ENCODE results near the gene CHRM4. TPM values are rescaled to one million over a fixed set of nuclear protein-coding genes. Genes with fewer than 3 reads are reported as not detected.
"Not testable (repeated sequence)": the region's sequence is repeated elsewhere in the genome, so short reads cannot be mapped to it uniquely, and the experiment has no call there.

Gene CHRM4
- total RNA-seq, 3 donors from 2014 or later: 0.66 to 1.1 TPM; not detected in 1

- intact Hi-C loops (cut with DNase I; ENCODE audit: low total_unique reads): no loop called here
- Histone ChIP-seq H3K36me3 (peaks cover 5% of the 10 kb centered on the region), H3K4me1 (no peaks in the 10 kb centered on the region), H3K9me3 (no peaks in the 10 kb centered on the region), H3K4me3 (no peak overlapping the region), H3K27me3 (no peaks in the 10 kb centered on the region), H3K27ac (no peak overlapping the region)
- TF ChIP-seq CTCF (IDR thresholded peaks at IDR 0.05) (no peak), POLR2AphosphoS5 (IDR thresholded peaks at IDR 0.05) (no peak), POLR2A (IDR thresholded peaks at IDR 0.05) (no peak)
- DNase-seq (ENCODE audit: low spot score in 2 of 2): no peak
Measured at GRCh38 chr11:46375392-46376101, 16.0 kb downstream of the CHRM4 start.

GRCh38 chr11:46374815-46375214 is 16.8 kb downstream of the CHRM4 start:
- no peaks in the 10 kb centered on the region for H3K9me3 ChIP-seq
- H3K27ac ChIP-seq: no peak overlapping the region
- no peaks in the 10 kb centered on the region for H3K4me1 ChIP-seq
- intact Hi-C loops (cut with DNase I; ENCODE audit: low total_unique reads): loop anchor here (1.0 kb wide), 1 partner anchor 40 kb away; no protein-coding TSS in a partner anchor
- peaks cover 5% of the 10 kb centered on the region for H3K36me3 ChIP-seq
- no peaks in the 10 kb centered on the region for H3K27me3 ChIP-seq
- TF ChIP-seq POLR2A (IDR thresholded peaks at IDR 0.05) (no peak), CTCF (IDR thresholded peaks at IDR 0.05) (no peak), POLR2AphosphoS5 (IDR thresholded peaks at IDR 0.05) (no peak)
- no peak overlapping the region for H3K4me3 ChIP-seq
- no peak for DNase-seq (ENCODE audit: low spot score in 2 of 2)

- TF ChIP-seq CTCF (IDR thresholded peaks at IDR 0.05) (no peak), POLR2AphosphoS5 (IDR thresholded peaks at IDR 0.05) (no peak)
Measured at GRCh38 chr11:46373787-46374740, 17.5 kb downstream of the CHRM4 start.

GRCh38 chr11:46372501-46372900 is 19.1 kb downstream of the CHRM4 start:
- H3K27ac ChIP-seq; H3K27me3 ChIP-seq; DNase-seq (ENCODE audit: low spot score in 2 of 2); H3K4me3 ChIP-seq; intact Hi-C loops (cut with DNase I; ENCODE audit: low total_unique reads); H3K4me1 ChIP-seq; H3K9me3 ChIP-seq; H3K36me3 ChIP-seq: not testable (repeated sequence)

More at GRCh38 chr11:46373787-46374740, 17.5 kb downstream of the CHRM4 start:
- Histone ChIP-seq H3K36me3 (peaks cover 5% of the 10 kb centered on the region), H3K4me1 (no peaks in the 10 kb centered on the region), H3K27me3 (no peaks in the 10 kb centered on the region), H3K4me3 (no peak overlapping the region), H3K27ac (no peak overlapping the region), H3K9me3 (no peaks in the 10 kb centered on the region)
- intact Hi-C loops (cut with DNase I; ENCODE audit: low total_unique reads): loop anchor here (1.0 kb wide), 1 partner anchor 39 kb away; no protein-coding TSS in a partner anchor
- DNase-seq (ENCODE audit: low spot score in 2 of 2): no peak

- H3K27ac ChIP-seq: no peak overlapping the region
- intact Hi-C loops (cut with DNase I; ENCODE audit: low total_unique reads): no loop called here
- peaks cover 0 to 4% of the 10 kb centered on the region in 2 donors for H3K4me1 ChIP-seq
- TF ChIP-seq POLR2AphosphoS5 (IDR thresholded peaks at IDR 0.05) (no peak), CTCF (IDR thresholded peaks at IDR 0.05) (no peak), POLR2A (IDR thresholded peaks at IDR 0.05) (no peak)
- no peaks in the 10 kb centered on the region for H3K9me3 ChIP-seq
- DNase-seq (ENCODE audit: low spot score in 2 of 2): no peak
- H3K36me3 ChIP-seq: peaks cover 5% of the 10 kb centered on the region
- no peak overlapping the region for H3K4me3 ChIP-seq
- H3K27me3 ChIP-seq: no peaks in the 10 kb centered on the region
Measured at GRCh38 chr11:46372086-46372485, 19.5 kb downstream of the CHRM4 start.

GRCh38 chr11:46371262-46371661 is 20.3 kb downstream of the CHRM4 start:
- intact Hi-C loops (cut with DNase I; ENCODE audit: low total_unique reads); H3K36me3 ChIP-seq; H3K4me1 ChIP-seq; H3K4me3 ChIP-seq; DNase-seq (ENCODE audit: low spot score in 2 of 2); H3K27ac ChIP-seq; H3K27me3 ChIP-seq; H3K9me3 ChIP-seq: not testable (repeated sequence)

Measured in breast epithelium (tissue), 4 donors.